NK-92 treated with Interleukin-12 subunit alpha and Interleukin-12 subunit beta, amount 100 ng/mL, for 24 hours (cell line): ENCODE results near the gene LSM14B.

ENCODE experiments used
- DNase-seq: peaks from one replicate; lab custom pipeline; 2025; lab: John Stamatoyannopoulos, UW

Gene LSM14B

DNA sequence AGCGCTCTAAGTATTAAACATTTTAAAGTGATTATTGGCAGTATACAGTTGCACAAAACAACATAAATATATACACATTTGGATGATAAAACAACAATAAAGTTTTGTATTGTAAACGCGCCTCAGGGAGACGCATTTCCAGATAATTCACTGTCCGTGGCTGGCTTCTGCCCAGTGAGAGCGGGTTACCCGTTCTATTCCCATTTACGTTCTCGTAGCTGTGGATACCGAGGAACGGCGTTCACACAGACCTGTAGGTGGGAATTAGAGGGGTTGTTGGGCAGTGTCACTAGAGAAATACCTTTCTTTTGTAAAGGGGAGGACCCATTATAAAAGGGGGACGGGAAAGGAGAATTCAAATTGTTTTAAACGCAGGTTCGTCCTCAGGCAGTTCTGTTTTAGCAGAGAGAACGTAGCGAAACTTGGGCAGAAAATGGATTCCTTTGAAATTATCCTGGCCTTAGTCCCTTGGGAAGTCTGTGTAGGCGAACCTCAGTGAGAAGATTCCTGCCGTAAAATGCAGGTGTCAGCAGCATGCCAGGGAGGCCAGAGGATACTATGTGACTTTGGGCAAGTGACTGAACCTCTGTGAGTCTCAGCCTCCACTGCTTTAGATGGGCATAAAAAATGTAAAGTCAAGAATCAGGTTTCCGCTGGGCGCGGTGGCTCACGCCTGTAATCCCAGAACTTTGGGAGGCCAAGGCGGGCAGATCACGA, 61.3 kb downstream of the LSM14B start:
- DNase-seq = no peak
